ENCODE data around the gene KDELR1. TPM values are rescaled to one million over a fixed set of nuclear protein-coding genes. Genes with fewer than 3 reads are reported as not detected.

Gene KDELR1
- total RNA-seq, 1 donor from 2014 or later, result 27.9 TPM

- DNase-seq (ENCODE audit: low read depth) (no peak), FAIRE-seq (no peak)
- Histone ChIP-seq H3K4me3 (ENCODE audit: low read depth, low read length) (no peak overlapping the region), H3K27me3 (ENCODE audit: control insufficient read depth, insufficient read depth, low read length) (peaks cover 3% of the 10 kb centered on the region), H3K36me3 (ENCODE audit: control insufficient read depth, insufficient read depth, low read length) (no peaks in the 10 kb centered on the region)
- TF ChIP-seq CTCF (IDR thresholded peaks at IDR 0.05; ENCODE audit: insufficient read depth, low read length, severe bottlenecking), result no peak
Observed at GRCh38 chr19:48421548-48421947, 30.2 kb upstream of the KDELR1 start.

DNA sequence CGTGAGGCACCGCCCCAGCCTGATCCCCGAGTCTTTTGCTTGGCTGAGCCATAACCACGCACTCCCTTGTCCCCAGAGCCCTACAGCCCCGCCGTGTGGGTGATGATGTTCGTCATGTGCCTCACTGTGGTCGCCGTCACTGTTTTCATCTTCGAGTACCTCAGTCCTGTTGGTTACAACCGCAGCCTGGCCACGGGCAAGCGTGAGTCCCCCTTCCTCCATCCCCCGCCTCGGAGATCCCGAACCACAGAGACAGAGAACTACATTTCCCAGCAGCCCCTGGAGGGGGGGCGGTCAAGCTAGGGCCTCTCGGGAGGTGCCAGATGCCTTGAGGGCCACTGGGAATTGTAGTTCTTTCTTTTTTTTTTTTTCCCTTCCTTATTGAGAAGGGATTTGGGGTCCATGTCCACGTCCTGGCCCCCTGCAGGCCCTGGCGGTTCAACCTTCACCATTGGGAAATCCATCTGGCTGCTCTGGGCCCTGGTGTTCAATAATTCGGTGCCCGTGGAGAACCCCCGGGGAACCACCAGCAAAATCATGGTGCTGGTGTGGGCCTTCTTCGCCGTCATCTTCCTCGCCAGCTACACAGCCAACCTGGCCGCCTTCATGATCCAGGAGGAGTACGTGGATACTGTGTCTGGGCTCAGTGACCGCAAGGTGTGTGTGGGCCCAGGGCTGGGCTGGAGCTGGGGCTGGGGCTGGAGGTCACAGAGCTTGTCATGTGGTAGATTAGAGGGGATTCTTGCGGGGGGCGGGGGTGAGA lies 28.0 kb upstream of the KDELR1 start:
- no peak for FAIRE-seq
- no peak for TF ChIP-seq CTCF (IDR thresholded peaks at IDR 0.05; ENCODE audit: insufficient read depth, low read length, severe bottlenecking)
- Histone ChIP-seq H3K4me3 (ENCODE audit: low read depth, low read length) (no peak overlapping the region), H3K36me3 (ENCODE audit: control insufficient read depth, insufficient read depth, low read length) (no peaks in the 10 kb centered on the region), H3K27me3 (ENCODE audit: control insufficient read depth, insufficient read depth, low read length) (peaks cover 4% of the 10 kb centered on the region)
- DNase-seq (ENCODE audit: low read depth), result no peak

GRCh38 chr19:48418317-48419064 lies 27.1 kb upstream of the KDELR1 start:
- FAIRE-seq (no peak), DNase-seq (ENCODE audit: low read depth) (no peak)
- no peak for TF ChIP-seq CTCF (IDR thresholded peaks at IDR 0.05; ENCODE audit: insufficient read depth, low read length, severe bottlenecking)
- H3K4me3 ChIP-seq (ENCODE audit: low read depth, low read length), result no peak overlapping the region
- peaks cover 4% of the 10 kb centered on the region for H3K27me3 ChIP-seq (ENCODE audit: control insufficient read depth, insufficient read depth, low read length)
- H3K36me3 ChIP-seq (ENCODE audit: control insufficient read depth, insufficient read depth, low read length), result no peaks in the 10 kb centered on the region

GRCh38 chr19:48417421-48417820 lies 26.1 kb upstream of the KDELR1 start:
- FAIRE-seq (no peak), DNase-seq (ENCODE audit: low read depth) (no peak)
- Histone ChIP-seq H3K4me3 (ENCODE audit: low read depth, low read length) (no peak overlapping the region), H3K27me3 (ENCODE audit: control insufficient read depth, insufficient read depth, low read length) (peaks cover 4% of the 10 kb centered on the region), H3K36me3 (ENCODE audit: control insufficient read depth, insufficient read depth, low read length) (no peaks in the 10 kb centered on the region)
- no peak for TF ChIP-seq CTCF (IDR thresholded peaks at IDR 0.05; ENCODE audit: insufficient read depth, low read length, severe bottlenecking)

GRCh38 chr19:48415806-48416221 lies 24.5 kb upstream of the KDELR1 start:
- Histone ChIP-seq H3K4me3 (ENCODE audit: low read depth, low read length) (no peak overlapping the region), H3K36me3 (ENCODE audit: control insufficient read depth, insufficient read depth, low read length) (no peaks in the 10 kb centered on the region), H3K27me3 (ENCODE audit: control insufficient read depth, insufficient read depth, low read length) (peaks cover 4% of the 10 kb centered on the region)
- DNase-seq (ENCODE audit: low read depth) (no peak), FAIRE-seq (no peak)
- TF ChIP-seq CTCF (IDR thresholded peaks at IDR 0.05; ENCODE audit: insufficient read depth, low read length, severe bottlenecking), result no peak
